Naive thymus-derived CD4-positive, alpha-beta T cell (primary cell): Measurements from ENCODE around the gene ADGRB2. TPM values are rescaled to one million over a fixed set of nuclear protein-coding genes. Genes with fewer than 3 reads are reported as not detected.

Experiments used
- ATAC-seq: fragments of 150-1000 bp; cut with Tn5 transposase; 2 replicates; pipeline ENCODE4 v1.10.0; 2021; ENCODE audit warnings: mild to moderate bottlenecking, moderate library complexity
- CTCF ChIA-PET: fragments of 350-600 bp; sonication (Branson Sonifier 250); formaldehyde crosslinking; loops from one replicate; lab custom pipeline; 2021; ENCODE audit warnings: antibody characterized with exemption; lab: Charles Lee
- POLR2A ChIA-PET: fragments of 350-600 bp; sonication (Branson Sonifier 250); formaldehyde crosslinking; loops from one replicate; lab custom pipeline; 2021; ENCODE audit warnings: antibody characterized with exemption, inconsistent platforms; lab: Charles Lee
- DNase-seq, 9 donors: peaks; one replicate each; pipeline versions ENCODE4 v3.0.0 to v3.0.0-alpha.2; 2020 to 2022; ENCODE audit warnings: mixed read lengths in 1 of 9
- H3K27ac ChIP-seq: one replicate; pipeline ENCODE4 v1.7.0; 2013; ENCODE audit warnings: mild to moderate bottlenecking, low read depth, low read length, moderate library complexity
- H3K27me3 ChIP-seq, 2 donors: one replicate each; pipeline ENCODE4 v1.7.0; 2013; ENCODE audit warnings: low read length in 2 of 2, mild to moderate bottlenecking in 2 of 2, moderate library complexity in 2 of 2; ENCODE audit not compliant: control insufficient read depth in 2 of 2, insufficient read depth in 2 of 2
- H3K36me3 ChIP-seq, 3 experiments: 1 replicate in 2 of 3; 2 replicates in 1 of 3; pipeline ENCODE4 v1.7.0; 2013; ENCODE audit warnings: low read length in 3 of 3, mild to moderate bottlenecking in 3 of 3, moderate library complexity in 1 of 3; ENCODE audit not compliant: insufficient read depth in 3 of 3, control insufficient read depth in 2 of 3
- H3K4me1 ChIP-seq, 2 donors: one replicate each; pipeline ENCODE4 v1.7.0; 2013; ENCODE audit warnings: low read length in 2 of 2, mild to moderate bottlenecking in 2 of 2, moderate library complexity in 1 of 2; ENCODE audit not compliant: control insufficient read depth in 2 of 2, insufficient read depth in 2 of 2
- H3K4me3 ChIP-seq: 2 replicates; pipeline ENCODE4 v1.7.0; 2013; ENCODE audit warnings: mild to moderate bottlenecking, low read length
- H3K9me3 ChIP-seq, 3 experiments: 1 replicate in 2 of 3; 2 replicates in 1 of 3; pipeline ENCODE4 v1.7.0; 2013; ENCODE audit warnings: low read length in 3 of 3; ENCODE audit not compliant: control insufficient read depth in 2 of 3
- H3K27ac Mint-ChIP-seq, 9 donors: one replicate each; pipeline ENCODE4 v1.8.0; 2020 to 2022; ENCODE audit warnings: mixed read lengths in 9 of 9, mild to moderate bottlenecking in 8 of 9, moderate library complexity in 5 of 9, inconsistent platforms in 2 of 9
- H3K27me3 Mint-ChIP-seq, 5 donors: one replicate each; pipeline ENCODE4 v1.8.0; 2021 to 2022; ENCODE audit warnings: mixed read lengths in 5 of 5, mild to moderate bottlenecking in 1 of 5
- H3K36me3 Mint-ChIP-seq, 5 donors: one replicate each; pipeline ENCODE4 v1.8.0; 2020 to 2022; ENCODE audit warnings: mixed read lengths in 5 of 5, mild to moderate bottlenecking in 3 of 5, inconsistent platforms in 1 of 5
- H3K4me1 Mint-ChIP-seq, 7 donors: one replicate each; pipeline ENCODE4 v1.8.0; 2020 to 2022; ENCODE audit warnings: mixed read lengths in 7 of 7, mild to moderate bottlenecking in 3 of 7, inconsistent platforms in 1 of 7
- H3K4me3 Mint-ChIP-seq, 10 donors: one replicate each; pipeline ENCODE4 v1.8.0; 2020 to 2022; ENCODE audit warnings: mild to moderate bottlenecking in 10 of 10, mixed read lengths in 10 of 10, moderate library complexity in 6 of 10, inconsistent platforms in 2 of 10
- H3K9me3 Mint-ChIP-seq, 11 donors: one replicate each; pipeline ENCODE4 v1.8.0; 2020 to 2022; ENCODE audit warnings: mixed read lengths in 11 of 11, mild to moderate bottlenecking in 4 of 11, inconsistent platforms in 1 of 11, moderate library complexity in 1 of 11
- intact Hi-C, 2 donors: fragments of 100-400 bp; cut with micrococcal nuclease; formaldehyde crosslinking; loops; one replicate each; pipeline ENCODE4 v1.15.1; 2023
- polyA plus RNA-seq, 2 donors: library from polyadenylated mRNA; unstranded; fragments of 300-500 nt; fragmentation: Illumina TruSeq; gene quantifications; one replicate each; pipeline ENCODE4 v1.2.3, GENCODE V29; 2021
- total RNA-seq, 6 experiments: library from RNA in 5 of 6; stranded (reverse) in 5 of 6; gene quantifications; 1 replicate in 5 of 6; 2 replicates in 1 of 6; pipeline ENCODE4 v1.2.3 and lab custom pipeline; 2021 to 2026

ADGRB2 gene
- total and polyA plus RNA-seq, 7 experiments from 2014 or later: 0.11 to 4.3 (median 0.43) TPM; not detected in 2

- no peaks in the 10 kb centered on the region for H3K36me3 Mint-ChIP-seq
- no peaks in the 10 kb centered on the region for H3K9me3 Mint-ChIP-seq
- H3K27ac Mint-ChIP-seq: no peak overlapping the region
- H3K4me3 Mint-ChIP-seq: no peak overlapping the region
- no peaks in the 10 kb centered on the region for H3K27me3 ChIP-seq
- peaks cover 3 to 5% of the 10 kb centered on the region in 2 donors for H3K4me1 ChIP-seq
- ChIA-PET POLR2A (interaction anchor here (1.1 kb wide), 1 partner anchor 228 kb away, joined by 4 read pairs; the partner anchor contains the start of gene KHDRBS1), CTCF (interaction anchor here (0.6 kb wide), 2 partner anchors 214 to 219 kb away, joined by 3 read pairs; no protein-coding TSS in a partner anchor)
- no peak overlapping the region for H3K4me3 ChIP-seq
- DNase-seq (no peak), ATAC-seq (no peak)
- H3K27me3 Mint-ChIP-seq: peaks cover 0 to 3% (median 0%) of the 10 kb centered on the region in 5 donors
- H3K27ac ChIP-seq: no peak overlapping the region
- peaks cover 7 to 17% (median 9%) of the 10 kb centered on the region in 7 donors for H3K4me1 Mint-ChIP-seq
- H3K9me3 ChIP-seq: no peaks in the 10 kb centered on the region
- H3K36me3 ChIP-seq: no peaks in the 10 kb centered on the region
- intact Hi-C loops: loop anchor here in 1 of 2 donors (5.0 kb wide), 1 partner anchor 628 kb away; no protein-coding TSS in a partner anchor
Observed at GRCh38 chr1:31785020-31785946, 21.1 kb upstream of the ADGRB2 start.

- DNase-seq (no peak), ATAC-seq (no peak)
- Histone ChIP-seq H3K27me3 (no peaks in the 10 kb centered on the region), H3K4me1 (peaks cover 2 to 3% of the 10 kb centered on the region in 2 donors), H3K27ac (no peak overlapping the region), H3K4me3 (no peak overlapping the region), H3K36me3 (no peaks in the 10 kb centered on the region), H3K9me3 (no peaks in the 10 kb centered on the region)
- Mint-ChIP-seq H3K4me3 (no peak overlapping the region), H3K9me3 (no peaks in the 10 kb centered on the region), H3K27ac (no peak overlapping the region), H3K4me1 (peaks cover 6 to 12% (median 9%) of the 10 kb centered on the region in 7 donors), H3K36me3 (no peaks in the 10 kb centered on the region), H3K27me3 (peaks cover 0 to 6% (median 0%) of the 10 kb centered on the region in 5 donors)
- intact Hi-C loops: loop anchor here in 1 of 2 donors (5.0 kb wide), 1 partner anchor 627 kb away; no protein-coding TSS in a partner anchor
- POLR2A ChIA-PET: interaction anchor here (1.0 to 1.1 kb wide), 2 partner anchors 139 to 229 kb away, joined by 3 to 4 read pairs; partner anchors contain the start of genes KHDRBS1 and PEF1
- CTCF ChIA-PET: interaction anchor here (0.5 to 0.6 kb wide), 2 partner anchors 218 to 1294 kb away, joined by 3 to 4 read pairs; no protein-coding TSS in a partner anchor
Observed at GRCh38 chr1:31784356-31785019, 20.3 kb upstream of the ADGRB2 start.

GRCh38 chr1:31783846-31784245 lies 19.7 kb upstream of the ADGRB2 start:
- peaks cover 0 to 3% of the 10 kb centered on the region in 2 donors for H3K4me1 ChIP-seq
- ChIA-PET POLR2A (interaction anchor here (1.0 kb wide), 1 partner anchor 139 kb away, joined by 3 read pairs; the partner anchor contains the start of gene PEF1), CTCF (no interaction called here)
- no peak overlapping the region for H3K27ac ChIP-seq
- Mint-ChIP-seq H3K27me3 (peaks cover 0 to 7% (median 5%) of the 10 kb centered on the region in 5 donors), H3K9me3 (no peaks in the 10 kb centered on the region), H3K4me3 (no peak overlapping the region), H3K27ac (no peak overlapping the region), H3K4me1 (peaks cover 6 to 12% (median 9%) of the 10 kb centered on the region in 7 donors), H3K36me3 (no peaks in the 10 kb centered on the region)
- H3K27me3 ChIP-seq: no peaks in the 10 kb centered on the region
- ATAC-seq (no peak), DNase-seq (no peak)
- no peaks in the 10 kb centered on the region for H3K36me3 ChIP-seq
- no peak overlapping the region for H3K4me3 ChIP-seq
- H3K9me3 ChIP-seq: no peaks in the 10 kb centered on the region
- intact Hi-C loops: no loop called here

- DNase-seq: no peak
- Mint-ChIP-seq H3K9me3 (no peaks in the 10 kb centered on the region), H3K4me3 (no peak overlapping the region), H3K36me3 (no peaks in the 10 kb centered on the region), H3K27ac (no peak overlapping the region), H3K4me1 (peaks cover 1 to 5% (median 3%) of the 10 kb centered on the region in 7 donors), H3K27me3 (peaks cover 0 to 9% (median 5%) of the 10 kb centered on the region in 5 donors)
- Histone ChIP-seq H3K9me3 (no peaks in the 10 kb centered on the region), H3K27ac (no peak overlapping the region), H3K36me3 (no peaks in the 10 kb centered on the region), H3K4me3 (no peak overlapping the region), H3K27me3 (no peaks in the 10 kb centered on the region), H3K4me1 (no peaks in the 10 kb centered on the region)
- ATAC-seq: no peak
- CTCF ChIA-PET: no interaction called here
- POLR2A ChIA-PET: interaction anchor here (0.6 to 1.0 kb wide), 2 partner anchors 138 to 181 kb away, joined by 3 read pairs; partner anchors contain the start of gene PEF1
- intact Hi-C loops: no loop called here
Observed at GRCh38 chr1:31782421-31783410, 18.6 kb upstream of the ADGRB2 start.

GRCh38 chr1:31781756-31782371 lies 17.7 kb upstream of the ADGRB2 start:
- no peaks in the 10 kb centered on the region for H3K4me1 Mint-ChIP-seq
- H3K4me3 Mint-ChIP-seq: no peak overlapping the region
- CTCF ChIA-PET: no interaction called here
- intact Hi-C loops: no loop called here
- POLR2A ChIA-PET: interaction anchor here (0.6 kb wide), 1 partner anchor 182 kb away, joined by 3 read pairs; no protein-coding TSS in a partner anchor
- H3K27me3 Mint-ChIP-seq: peaks cover 0 to 15% (median 11%) of the 10 kb centered on the region in 5 donors
- no peaks in the 10 kb centered on the region for H3K9me3 Mint-ChIP-seq
- ATAC-seq (peak; percentile 20), DNase-seq (no peak)
- no peaks in the 10 kb centered on the region for H3K36me3 Mint-ChIP-seq
- Histone ChIP-seq H3K27me3 (no peaks in the 10 kb centered on the region), H3K4me1 (no peaks in the 10 kb centered on the region), H3K4me3 (no peak overlapping the region), H3K9me3 (no peaks in the 10 kb centered on the region), H3K36me3 (no peaks in the 10 kb centered on the region), H3K27ac (no peak overlapping the region)
- H3K27ac Mint-ChIP-seq: no peak overlapping the region
